ENCODE data around the gene PRELID2. TPM values are rescaled to one million over a fixed set of nuclear protein-coding genes. Genes with fewer than 3 reads are reported as not detected.

The PRELID2 gene
- 7.9 and 12.7 TPM in 2 replicates for total RNA-seq

GRCh38 chr5:145834917-145835847, at the start of gene PRELID2:
Gene PRELID2 (minus strand): TSS chr5:145835342. CDS start chr5:145835251, 91 bp downstream.

GRCh38 chr5:145872914-145873313, 37.8 kb upstream of the PRELID2 start, which contains the start of gene GRXCR2:
Gene GRXCR2 (minus strand): TSS chr5:145873014. CDS start chr5:145872968, 46 bp downstream.

Other genes with a start within 250 kb of the PRELID2 start
- not detected in 2 replicates for gene GRXCR2, start 37.7 kb upstream of the PRELID2 start, total RNA-seq
- 15.2 and 19.6 TPM in 2 replicates for gene SH3RF2, start 101.2 kb upstream of the PRELID2 start, total RNA-seq